Coronary artery (tissue), 2 donors: ENCODE results near the gene LLGL2.

ENCODE experiments used
- DNase-seq: peaks from one replicate; pipeline ENCODE4 v3.0.0-alpha.2; 2017; ENCODE audit warnings: low spot score
- H3K27ac ChIP-seq, 2 donors: fragments of 200-600 bp; sonication (generic); one replicate each; pipeline ENCODE4 v1.5.1; 2016 to 2019
- H3K4me3 ChIP-seq: fragments of 200-600 bp; sonication (generic); 2 replicates; pipeline ENCODE4 v1.5.1; 2016; ENCODE audit warnings: mild to moderate bottlenecking, moderate library complexity
- TF ChIP-seq, protein P1 (sequence below): fragments of 200-600 bp; sonication (generic); IDR thresholded peaks from one replicate; pipeline ENCODE4 v1.5.1; 2019; ENCODE audit warnings: antibody characterized with exemption

The LLGL2 gene

DNA sequence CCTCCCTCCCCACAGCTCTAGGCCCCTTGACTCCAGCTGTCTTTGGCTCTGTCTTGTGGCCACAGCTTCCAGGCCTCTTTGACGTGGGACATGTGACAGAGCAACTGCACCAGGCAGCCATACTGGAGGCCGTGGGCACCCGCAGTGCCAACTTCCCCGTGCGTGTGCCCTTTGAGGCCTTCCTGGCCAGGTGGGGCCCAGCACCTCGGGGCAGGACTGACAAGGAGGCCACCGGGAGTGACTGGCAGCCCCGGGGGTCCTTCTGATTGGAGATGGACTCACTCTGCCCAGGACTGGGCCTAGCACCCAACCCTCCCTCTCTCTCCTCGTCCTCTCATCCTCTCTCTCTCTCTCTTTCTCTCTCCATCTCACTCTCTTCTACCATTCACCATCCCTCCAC is 77.6 kb downstream of the LLGL2 start:
- H3K27ac ChIP-seq: no peak overlapping the region

DNA sequence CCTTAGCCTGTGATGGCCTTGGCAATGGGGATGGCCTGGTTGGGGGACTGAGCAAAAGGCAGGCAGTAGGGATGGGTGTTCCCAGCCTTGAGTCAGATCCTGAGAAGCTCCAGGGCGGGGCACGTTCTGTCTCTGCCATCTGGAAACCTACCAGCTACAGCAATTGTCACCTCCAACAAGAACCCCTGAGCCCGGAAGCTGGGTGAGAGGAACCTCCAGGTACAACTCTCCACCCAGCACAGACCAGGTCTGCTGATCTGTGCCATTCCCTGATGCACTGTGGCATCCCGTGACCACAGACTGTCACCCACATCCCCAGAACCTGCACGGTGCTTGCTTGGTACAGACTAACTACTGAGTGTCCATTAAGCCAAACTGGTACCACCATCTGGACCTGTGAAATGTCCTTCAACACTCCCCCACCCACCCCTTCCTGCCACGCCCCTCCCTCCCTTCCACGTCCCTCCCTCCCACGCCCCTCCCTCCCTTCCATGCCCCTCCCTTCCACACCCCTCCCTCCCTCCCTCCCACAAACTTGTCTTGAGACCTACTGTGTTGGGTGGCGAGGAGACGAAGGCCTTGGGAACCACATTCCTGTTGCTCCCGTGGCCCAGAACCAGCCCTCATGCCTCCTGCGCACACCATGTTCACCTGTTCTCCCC is 78.7 kb downstream of the LLGL2 start:
- Histone ChIP-seq H3K27ac (no peak overlapping the region), H3K4me3 (no peak overlapping the region)
- DNase-seq: no peak
- TF ChIP-seq, protein P1, sequence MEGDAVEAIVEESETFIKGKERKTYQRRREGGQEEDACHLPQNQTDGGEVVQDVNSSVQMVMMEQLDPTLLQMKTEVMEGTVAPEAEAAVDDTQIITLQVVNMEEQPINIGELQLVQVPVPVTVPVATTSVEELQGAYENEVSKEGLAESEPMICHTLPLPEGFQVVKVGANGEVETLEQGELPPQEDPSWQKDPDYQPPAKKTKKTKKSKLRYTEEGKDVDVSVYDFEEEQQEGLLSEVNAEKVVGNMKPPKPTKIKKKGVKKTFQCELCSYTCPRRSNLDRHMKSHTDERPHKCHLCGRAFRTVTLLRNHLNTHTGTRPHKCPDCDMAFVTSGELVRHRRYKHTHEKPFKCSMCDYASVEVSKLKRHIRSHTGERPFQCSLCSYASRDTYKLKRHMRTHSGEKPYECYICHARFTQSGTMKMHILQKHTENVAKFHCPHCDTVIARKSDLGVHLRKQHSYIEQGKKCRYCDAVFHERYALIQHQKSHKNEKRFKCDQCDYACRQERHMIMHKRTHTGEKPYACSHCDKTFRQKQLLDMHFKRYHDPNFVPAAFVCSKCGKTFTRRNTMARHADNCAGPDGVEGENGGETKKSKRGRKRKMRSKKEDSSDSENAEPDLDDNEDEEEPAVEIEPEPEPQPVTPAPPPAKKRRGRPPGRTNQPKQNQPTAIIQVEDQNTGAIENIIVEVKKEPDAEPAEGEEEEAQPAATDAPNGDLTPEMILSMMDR: no peak

More for the DNA sequence above, 77.6 kb downstream of the LLGL2 start:
- H3K4me3 ChIP-seq: no peak overlapping the region
- TF ChIP-seq, protein P1: no peak
- DNase-seq: no peak

DNA sequence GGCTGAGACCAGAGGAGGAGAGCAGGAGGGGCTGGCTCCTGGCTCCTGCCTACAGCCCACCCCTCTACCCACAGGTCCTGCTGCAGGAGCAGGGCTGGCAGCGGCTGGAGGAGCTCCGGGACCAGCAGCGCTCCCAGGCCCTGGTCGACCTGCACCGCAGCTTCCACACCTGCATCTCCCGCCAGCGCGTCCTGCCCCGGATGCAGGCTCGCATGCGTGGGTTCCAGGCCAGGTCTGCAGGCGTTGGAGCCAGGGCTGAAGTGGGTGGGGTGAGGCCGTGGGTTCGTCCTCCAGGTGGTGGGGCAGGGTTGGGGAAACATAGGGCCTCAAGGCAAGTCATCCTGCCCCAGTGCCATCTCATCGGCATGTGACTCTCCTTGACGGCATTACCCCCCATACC is 80.3 kb downstream of the LLGL2 start:
- H3K27ac ChIP-seq: no peak overlapping the region
- TF ChIP-seq, protein P1: no peak
- no peak for DNase-seq

DNA sequence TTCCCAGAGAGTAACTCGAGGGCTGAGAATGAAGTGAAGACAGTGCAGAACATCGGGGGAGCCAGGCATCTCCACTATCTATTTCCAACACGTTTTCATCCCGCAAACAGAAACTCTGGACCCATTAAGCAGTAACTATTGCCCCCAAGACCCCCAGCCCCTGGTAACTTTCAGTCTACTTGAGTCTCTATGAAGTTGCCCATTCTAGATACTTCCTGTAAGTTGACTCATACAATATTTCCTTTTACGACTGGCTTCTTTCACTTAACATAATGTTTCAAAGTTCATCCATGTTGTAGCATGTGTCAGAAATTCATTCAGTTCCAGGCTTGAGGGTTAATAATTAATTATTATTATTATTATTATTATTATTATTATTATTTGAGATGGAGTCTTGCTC is 81.6 kb downstream of the LLGL2 start:
- Histone ChIP-seq H3K4me3 (no peak overlapping the region), H3K27ac (no peak overlapping the region)
- TF ChIP-seq, protein P1: no peak
- no peak for DNase-seq

More for the DNA sequence above, 80.3 kb downstream of the LLGL2 start:
- no peak overlapping the region for H3K4me3 ChIP-seq

DNA sequence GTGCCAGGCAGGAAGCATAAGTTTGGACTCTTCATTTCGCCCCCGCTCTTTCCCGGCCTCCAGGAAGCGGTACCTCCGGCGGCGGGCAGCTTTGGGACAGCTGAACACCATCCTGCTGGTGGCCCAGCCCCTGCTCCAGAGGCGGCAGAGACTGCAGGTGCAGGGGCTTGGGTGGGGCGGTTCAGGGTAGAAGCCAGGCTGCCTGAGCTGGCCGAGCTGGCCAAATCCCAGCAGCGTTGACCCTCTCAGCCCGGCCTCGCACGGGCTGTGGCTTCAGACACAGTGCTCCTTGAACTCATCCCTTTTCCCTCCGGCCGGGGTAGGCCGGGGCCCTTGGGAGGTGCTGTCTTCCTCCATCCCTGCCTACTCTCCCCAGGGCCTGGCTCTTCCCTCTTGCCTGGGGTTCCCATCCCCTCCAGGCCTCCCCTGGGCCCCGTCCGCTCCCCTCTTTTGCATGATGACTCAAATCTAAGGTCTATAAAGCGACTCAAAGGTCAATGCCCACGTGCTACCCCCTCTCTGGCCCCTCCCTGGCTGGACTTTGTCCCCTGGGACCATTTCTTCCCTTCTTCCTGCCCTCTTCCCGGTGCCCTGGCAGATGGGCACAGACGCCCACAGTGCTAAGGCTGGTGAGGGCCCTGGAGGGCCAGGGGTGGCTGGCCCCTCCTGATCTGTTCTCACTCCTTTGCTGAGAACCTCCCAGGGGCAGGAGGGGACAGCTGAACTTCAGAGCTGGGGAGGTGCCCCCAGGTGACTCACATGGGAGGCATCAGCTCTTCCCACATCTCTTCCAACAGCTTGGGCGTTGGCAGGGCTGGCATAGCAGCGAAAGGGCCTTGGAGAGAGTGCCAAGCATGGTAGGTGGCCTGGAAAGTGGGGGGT is 84.8 kb downstream of the LLGL2 start:
- Histone ChIP-seq H3K27ac (no peak overlapping the region), H3K4me3 (no peak overlapping the region)
- TF ChIP-seq, protein P1: no peak
- no peak for DNase-seq

DNA sequence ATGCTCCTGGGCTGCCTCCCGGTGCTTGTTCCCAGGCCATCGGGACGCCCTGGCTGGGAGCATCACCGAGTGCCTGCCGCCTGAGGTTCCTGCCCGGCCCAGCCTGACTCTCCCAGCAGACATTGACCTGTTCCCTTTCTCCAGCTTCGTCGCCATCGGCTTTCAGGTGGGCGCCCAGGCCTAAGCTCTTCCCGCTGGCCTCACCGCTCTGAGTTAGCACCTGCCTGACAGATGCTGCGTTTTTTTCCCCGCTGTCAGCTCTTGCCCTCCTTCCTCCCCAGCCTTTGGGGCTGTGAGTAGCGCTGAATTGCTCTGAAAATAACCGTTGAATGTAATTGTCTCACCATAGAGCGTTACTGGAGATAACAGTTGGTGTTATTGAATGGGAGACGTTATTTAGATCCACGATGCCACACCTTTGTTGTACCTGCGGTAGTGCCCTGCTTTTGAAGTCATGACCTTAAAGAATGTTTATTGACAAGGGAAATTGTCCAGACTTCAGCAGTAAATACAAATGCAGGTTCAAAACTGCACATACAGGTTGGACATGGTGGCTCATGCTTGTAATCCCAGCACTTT is 86.4 kb downstream of the LLGL2 start:
- Histone ChIP-seq H3K4me3 (no peak overlapping the region), H3K27ac (no peak overlapping the region)
- TF ChIP-seq, protein P1: no peak
- no peak for DNase-seq
